Liver (tissue), 9 donors: ENCODE measurements around the gene GXYLT2. TPM values are rescaled to one million over a fixed set of nuclear protein-coding genes. Genes with fewer than 3 reads are reported as not detected.
A peak's percentile ranks its signal among the peaks of the same experiment; 100 is the strongest.

ENCODE experiments used
- DNase-seq: peaks from one replicate; pipeline ENCODE4 v3.0.0-alpha.2; 2017; ENCODE audit warnings: low spot score
- H3K27ac ChIP-seq, 2 donors: one replicate each; pipeline ENCODE4 v1.7.0; 2013; ENCODE audit warnings: inconsistent platforms in 2 of 2, low read length in 2 of 2, control low read depth in 1 of 2, low read depth in 1 of 2, mild to moderate bottlenecking in 1 of 2
- H3K27me3 ChIP-seq, 4 donors: one replicate each; pipeline versions ENCODE4 v1.6.1 to v1.7.0; 2013; ENCODE audit warnings: low read length in 3 of 4, inconsistent platforms in 1 of 4, mild to moderate bottlenecking in 1 of 4, moderate library complexity in 1 of 4; ENCODE audit not compliant: control insufficient read depth in 4 of 4, insufficient read depth in 4 of 4
- H3K36me3 ChIP-seq, 4 donors: one replicate each; pipeline versions ENCODE4 v1.6.1 to v1.7.0; 2013; ENCODE audit warnings: low read length in 3 of 4, mild to moderate bottlenecking in 3 of 4, low read depth in 1 of 4, moderate library complexity in 1 of 4; ENCODE audit not compliant: control insufficient read depth in 4 of 4, insufficient read depth in 3 of 4
- H3K4me1 ChIP-seq, 4 donors: one replicate each; pipeline versions ENCODE4 v1.6.1 to v1.7.0; 2013; ENCODE audit warnings: low read length in 3 of 4, mild to moderate bottlenecking in 3 of 4, moderate library complexity in 1 of 4; ENCODE audit not compliant: control insufficient read depth in 4 of 4, insufficient read depth in 4 of 4
- H3K4me3 ChIP-seq, 3 donors: one replicate each; pipeline versions ENCODE4 v1.6.1 to v1.7.0; 2013; ENCODE audit warnings: low read length in 3 of 3, control low read depth in 1 of 3, low read depth in 1 of 3, mild to moderate bottlenecking in 1 of 3
- H3K9ac ChIP-seq, 2 donors: one replicate each; pipeline ENCODE4 v1.7.0; 2013; ENCODE audit warnings: low read length in 2 of 2, mild to moderate bottlenecking in 2 of 2, moderate library complexity in 2 of 2, control low read depth in 1 of 2, low read depth in 1 of 2
- H3K9me3 ChIP-seq, 4 donors: one replicate each; pipeline versions ENCODE4 v1.6.1 to v1.7.0; 2013; ENCODE audit warnings: low read length in 3 of 4; ENCODE audit not compliant: control insufficient read depth in 4 of 4
- EGR1 ChIP-seq, 2 donors: IDR thresholded peaks; 2 replicates each; pipeline ENCODE4 v1.6.1; 2016 to 2018; ENCODE audit warnings: antibody characterized with exemption in 2 of 2, low read depth in 2 of 2
- FOXA2 ChIP-seq: IDR thresholded peaks from 2 replicates; pipeline ENCODE4 v1.6.1; 2016; ENCODE audit warnings: antibody characterized with exemption
- GABPA ChIP-seq, 2 donors: IDR thresholded peaks in 1 of 2; conservative IDR thresholded peaks in 1 of 2; 2 replicates each; pipeline ENCODE4 v1.6.1; 2016; ENCODE audit warnings: antibody characterized with exemption in 2 of 2, mild to moderate bottlenecking in 1 of 2, moderate library complexity in 1 of 2
- HNF4A ChIP-seq, 2 donors: conservative IDR thresholded peaks; 2 replicates each; pipeline ENCODE4 v1.6.1; 2016; ENCODE audit warnings: antibody characterized with exemption in 2 of 2, mild to moderate bottlenecking in 2 of 2
- HNF4G ChIP-seq: IDR thresholded peaks from 2 replicates; pipeline ENCODE4 v1.6.1; 2016; ENCODE audit warnings: antibody characterized with exemption
- JUND ChIP-seq, 2 donors: IDR thresholded peaks; 2 replicates each; pipeline ENCODE4 v1.6.1; 2016; ENCODE audit warnings: antibody characterized with exemption in 2 of 2
- NR2F2 ChIP-seq: IDR thresholded peaks from 2 replicates; pipeline ENCODE4 v1.6.1; 2016; ENCODE audit warnings: antibody characterized with exemption
- RAD21 ChIP-seq, 2 donors: IDR thresholded peaks; 2 replicates each; pipeline ENCODE4 v1.6.1; 2016; ENCODE audit warnings: antibody characterized with exemption in 2 of 2, mild to moderate bottlenecking in 2 of 2
- SP1 ChIP-seq: IDR thresholded peaks from 2 replicates; pipeline ENCODE4 v1.6.1; 2018; ENCODE audit warnings: antibody characterized with exemption, mild to moderate bottlenecking
- YY1 ChIP-seq: IDR thresholded peaks from 2 replicates; pipeline ENCODE4 v1.6.1; 2016; ENCODE audit warnings: antibody characterized with exemption, mild to moderate bottlenecking
- WGBS: extraction: QIAGEN DNeasy Blood & Tissue Kit; methylation state at CpG from one replicate; pipeline ENCODE4 v1.1.7; 2013; 5-methylcytosine and 5-hydroxymethylcytosine counted together
- polyA plus RNA-seq, 2 donors: library from polyadenylated mRNA; stranded (reverse) in 1 of 2; unstranded in 1 of 2; fragments of 200-250 nt in 1 of 2; fragments of >200 nt in 1 of 2; fragmentation: Nextera tagmentation in 1 of 2; extraction: Ambion mirVana in 1 of 2; gene quantifications; one replicate each; pipeline versions ENCODE4 v1.2.1 to v1.2.3, GENCODE V29; 2013 to 2015
- total RNA-seq, 2 donors: library from RNA; depleted of rRNA; stranded (reverse); fragments of >200 nt; gene quantifications; one replicate each; pipeline ENCODE4 v1.2.3, GENCODE V29; 2014
- TF ChIP-seq, protein P1 (sequence below): IDR thresholded peaks from 2 replicates; pipeline ENCODE4 v1.6.1; 2016; ENCODE audit warnings: antibody characterized with exemption, mild to moderate bottlenecking
- TF ChIP-seq, protein P2 (sequence below): IDR thresholded peaks from 2 replicates; pipeline ENCODE4 v1.6.1; 2016; ENCODE audit warnings: antibody characterized with exemption
- TF ChIP-seq, protein P3 (sequence below): fragments of 150-350 bp; IDR thresholded peaks from 2 replicates; pipeline ENCODE4 v1.5.1; 2017; ENCODE audit warnings: improper control_type of control experiment, low read depth, low read length; ENCODE audit not compliant: missing input control
- donor health status: healthy.
- donor health status: healthy.
- donor health status: healthy.
- donor health status: healthy.
- donor health status: healthy.

The GXYLT2 gene
- total and polyA plus RNA-seq, 4 donors, result 0.06 to 0.98 (median 0.10) TPM

DNA sequence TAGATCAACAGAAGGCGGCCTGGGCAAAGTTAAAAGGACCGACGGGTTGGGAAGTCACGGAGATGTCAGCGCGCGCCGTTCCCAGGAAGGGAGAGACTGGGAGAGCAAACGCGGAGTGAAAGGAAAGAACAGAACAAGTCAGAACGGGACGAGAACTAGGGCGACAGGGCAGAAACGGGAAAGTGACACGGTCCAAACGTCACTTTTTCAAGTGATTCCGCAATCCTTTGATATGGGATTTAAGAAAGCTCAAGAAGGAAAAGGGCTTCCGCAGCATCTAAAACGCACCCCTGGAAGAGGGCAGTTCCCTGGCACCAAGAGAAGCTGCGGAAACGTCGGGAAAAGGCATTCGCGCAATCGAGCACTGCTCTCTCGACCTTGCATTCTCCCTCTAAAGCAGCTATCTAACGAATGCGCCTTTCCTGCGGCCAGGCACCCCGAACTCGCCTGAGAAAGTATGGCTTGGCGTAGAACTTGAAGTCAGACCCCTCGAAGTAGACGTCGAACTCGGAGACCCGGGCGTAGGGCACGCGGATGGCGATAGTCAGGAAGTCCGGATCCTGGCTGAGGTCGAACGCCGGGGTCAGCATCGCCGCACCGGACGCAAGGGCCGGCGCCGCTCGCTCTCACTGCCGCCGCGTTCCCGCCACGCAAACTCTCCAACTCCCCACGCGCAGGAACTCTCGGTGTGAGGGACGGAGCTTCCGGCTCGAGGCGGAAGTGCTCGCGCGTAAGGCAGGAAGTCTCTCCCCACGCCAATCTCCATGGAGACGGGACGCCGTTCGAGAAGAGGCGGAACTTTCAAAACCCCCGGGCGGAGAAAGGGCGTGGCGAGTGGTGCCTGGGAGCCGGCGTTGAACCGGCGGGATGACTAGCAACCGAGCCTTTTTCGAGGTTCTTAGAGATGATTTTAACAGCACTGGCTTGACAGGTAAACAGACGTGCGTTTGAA, 39.8 kb upstream of the GXYLT2 start, which contains the start of gene SHQ1:
Gene SHQ1 (minus strand): TSS at position 695 of the 952 bp plus-strand sequence. CDS start 105 bp downstream, at position 590.
- H3K27ac ChIP-seq, result peak within 1 kb of the TSS; percentile 73 to 92
- DNase-seq, result peak; percentile 95
- H3K36me3 ChIP-seq, result no peaks in the 10 kb centered on the region
- no peaks in the 10 kb centered on the region for H3K27me3 ChIP-seq
- H3K4me3 ChIP-seq, result peak within 1 kb of the TSS; percentile 63 to 100 (median 100)
- H3K4me1 ChIP-seq, result peaks cover 0 to 18% (median 17%) of the 10 kb centered on the region in 4 donors
- TF ChIP-seq NR2F2 (peak; percentile 19), YY1 (peak; percentile 26), EGR1 (IDR thresholded peaks at IDR 0.05; ENCODE audit: low read depth in 2 of 2) (peak; percentile 74 to 77), RAD21 (IDR thresholded peaks at IDR 0.05) (peak in 1 of 2 donors; percentile 21), JUND (IDR thresholded peaks at IDR 0.05) (no peak), GABPA (IDR thresholded peaks at IDR 0.05 in 1 of 2, conservative IDR thresholded peaks at IDR 0.05 in 1 of 2) (peak; percentile 88 to 98)
- TF ChIP-seq, protein P1, sequence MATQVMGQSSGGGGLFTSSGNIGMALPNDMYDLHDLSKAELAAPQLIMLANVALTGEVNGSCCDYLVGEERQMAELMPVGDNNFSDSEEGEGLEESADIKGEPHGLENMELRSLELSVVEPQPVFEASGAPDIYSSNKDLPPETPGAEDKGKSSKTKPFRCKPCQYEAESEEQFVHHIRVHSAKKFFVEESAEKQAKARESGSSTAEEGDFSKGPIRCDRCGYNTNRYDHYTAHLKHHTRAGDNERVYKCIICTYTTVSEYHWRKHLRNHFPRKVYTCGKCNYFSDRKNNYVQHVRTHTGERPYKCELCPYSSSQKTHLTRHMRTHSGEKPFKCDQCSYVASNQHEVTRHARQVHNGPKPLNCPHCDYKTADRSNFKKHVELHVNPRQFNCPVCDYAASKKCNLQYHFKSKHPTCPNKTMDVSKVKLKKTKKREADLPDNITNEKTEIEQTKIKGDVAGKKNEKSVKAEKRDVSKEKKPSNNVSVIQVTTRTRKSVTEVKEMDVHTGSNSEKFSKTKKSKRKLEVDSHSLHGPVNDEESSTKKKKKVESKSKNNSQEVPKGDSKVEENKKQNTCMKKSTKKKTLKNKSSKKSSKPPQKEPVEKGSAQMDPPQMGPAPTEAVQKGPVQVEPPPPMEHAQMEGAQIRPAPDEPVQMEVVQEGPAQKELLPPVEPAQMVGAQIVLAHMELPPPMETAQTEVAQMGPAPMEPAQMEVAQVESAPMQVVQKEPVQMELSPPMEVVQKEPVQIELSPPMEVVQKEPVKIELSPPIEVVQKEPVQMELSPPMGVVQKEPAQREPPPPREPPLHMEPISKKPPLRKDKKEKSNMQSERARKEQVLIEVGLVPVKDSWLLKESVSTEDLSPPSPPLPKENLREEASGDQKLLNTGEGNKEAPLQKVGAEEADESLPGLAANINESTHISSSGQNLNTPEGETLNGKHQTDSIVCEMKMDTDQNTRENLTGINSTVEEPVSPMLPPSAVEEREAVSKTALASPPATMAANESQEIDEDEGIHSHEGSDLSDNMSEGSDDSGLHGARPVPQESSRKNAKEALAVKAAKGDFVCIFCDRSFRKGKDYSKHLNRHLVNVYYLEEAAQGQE, result no peak
- TF ChIP-seq, protein P2, sequence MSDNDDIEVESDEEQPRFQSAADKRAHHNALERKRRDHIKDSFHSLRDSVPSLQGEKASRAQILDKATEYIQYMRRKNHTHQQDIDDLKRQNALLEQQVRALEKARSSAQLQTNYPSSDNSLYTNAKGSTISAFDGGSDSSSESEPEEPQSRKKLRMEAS, result peak; percentile 82
- no peaks in the 10 kb centered on the region for H3K9me3 ChIP-seq
- H3K9ac ChIP-seq, result peak within 1 kb of the TSS; percentile 45 to 89
- WGBS, result under 1% methylated on average over 86 of the region's 86 CpGs

DNA sequence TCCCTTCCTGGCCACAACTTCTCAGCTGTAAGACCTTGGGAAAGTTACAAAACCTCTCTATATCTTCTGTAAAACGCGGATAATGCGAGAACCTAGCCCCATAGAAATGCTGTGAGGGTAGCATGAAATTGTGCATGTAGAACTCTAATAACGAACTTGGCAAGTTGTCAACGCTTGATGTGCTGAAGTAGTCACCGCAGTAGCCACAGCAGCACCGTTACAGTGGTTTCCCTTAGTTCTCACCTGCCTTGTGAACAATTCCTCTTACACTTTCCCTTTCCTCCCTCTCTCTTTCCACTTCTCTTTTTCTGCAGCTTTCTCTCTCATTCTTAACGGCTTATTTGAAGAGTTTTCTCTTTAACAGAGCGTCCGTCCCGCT, 39.2 kb upstream of the GXYLT2 start:
- peak overlapping the region in 1 of 2 donors; percentile 92 for H3K27ac ChIP-seq
- peak overlapping the region in 2 of 3 donors; percentile 63 to 100 for H3K4me3 ChIP-seq
- H3K36me3 ChIP-seq, result no peaks in the 10 kb centered on the region
- H3K9me3 ChIP-seq, result no peaks in the 10 kb centered on the region
- H3K4me1 ChIP-seq, result peaks cover 0 to 18% (median 17%) of the 10 kb centered on the region in 4 donors
- DNase-seq, result no peak
- TF ChIP-seq, protein P3, sequence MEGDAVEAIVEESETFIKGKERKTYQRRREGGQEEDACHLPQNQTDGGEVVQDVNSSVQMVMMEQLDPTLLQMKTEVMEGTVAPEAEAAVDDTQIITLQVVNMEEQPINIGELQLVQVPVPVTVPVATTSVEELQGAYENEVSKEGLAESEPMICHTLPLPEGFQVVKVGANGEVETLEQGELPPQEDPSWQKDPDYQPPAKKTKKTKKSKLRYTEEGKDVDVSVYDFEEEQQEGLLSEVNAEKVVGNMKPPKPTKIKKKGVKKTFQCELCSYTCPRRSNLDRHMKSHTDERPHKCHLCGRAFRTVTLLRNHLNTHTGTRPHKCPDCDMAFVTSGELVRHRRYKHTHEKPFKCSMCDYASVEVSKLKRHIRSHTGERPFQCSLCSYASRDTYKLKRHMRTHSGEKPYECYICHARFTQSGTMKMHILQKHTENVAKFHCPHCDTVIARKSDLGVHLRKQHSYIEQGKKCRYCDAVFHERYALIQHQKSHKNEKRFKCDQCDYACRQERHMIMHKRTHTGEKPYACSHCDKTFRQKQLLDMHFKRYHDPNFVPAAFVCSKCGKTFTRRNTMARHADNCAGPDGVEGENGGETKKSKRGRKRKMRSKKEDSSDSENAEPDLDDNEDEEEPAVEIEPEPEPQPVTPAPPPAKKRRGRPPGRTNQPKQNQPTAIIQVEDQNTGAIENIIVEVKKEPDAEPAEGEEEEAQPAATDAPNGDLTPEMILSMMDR, result no peak
- TF ChIP-seq SP1, result no peak
- no peak for TF ChIP-seq FOXA2
- TF ChIP-seq HNF4G, result no peak
- no peak for TF ChIP-seq JUND (IDR thresholded peaks at IDR 0.05)
- TF ChIP-seq, protein P1, result no peak
- TF ChIP-seq HNF4A (conservative IDR thresholded peaks at IDR 0.05), result no peak
- no peak for TF ChIP-seq RAD21 (IDR thresholded peaks at IDR 0.05)
- WGBS, result under 1% methylated on average over 11 of the region's 11 CpGs
- no peaks in the 10 kb centered on the region for H3K27me3 ChIP-seq
- no peak overlapping the region for H3K9ac ChIP-seq
